HEK293 (cell line): Measurements from ENCODE around the gene TCF12.

Experiments
- ZBTB7A ChIP-seq: fragments of 450-650 bp; formaldehyde crosslinking; IDR thresholded peaks from 2 replicates; pipeline ENCODE4 v1.5.1; 2016; ENCODE audit warnings: low read depth, missing biosample characterization, missing genetic modification characterization
- ZNF157 ChIP-seq: fragments of 450-650 bp; formaldehyde crosslinking; IDR thresholded peaks from 2 replicates; pipeline ENCODE4 v1.5.1; 2016; ENCODE audit warnings: missing biosample characterization, missing genetic modification characterization
- ZNF202 ChIP-seq: fragments of 450-650 bp; formaldehyde crosslinking; IDR thresholded peaks from 2 replicates; pipeline ENCODE4 v1.5.1; 2016; ENCODE audit warnings: missing biosample characterization, missing genetic modification characterization, borderline replicate concordance
- ZNF670 ChIP-seq: fragments of 450-650 bp; formaldehyde crosslinking; IDR thresholded peaks from 2 replicates; pipeline ENCODE4 v1.5.1; 2016; ENCODE audit warnings: missing biosample characterization, missing genetic modification characterization, low read depth
- TF ChIP-seq, protein P1 (sequence below): fragments of 450-650 bp; formaldehyde crosslinking; IDR thresholded peaks from 2 replicates; pipeline ENCODE4 v1.5.1; 2017; ENCODE audit warnings: missing biosample characterization, mild to moderate bottlenecking, missing genetic modification characterization, moderate library complexity
- TF ChIP-seq, protein P2 (sequence below): fragments of 450-650 bp; formaldehyde crosslinking; IDR thresholded peaks from 2 replicates; pipeline ENCODE4 v1.5.1; 2016; ENCODE audit warnings: missing biosample characterization, missing genetic modification characterization
- TF ChIP-seq, protein P3 (sequence below): fragments of 450-650 bp; formaldehyde crosslinking; conservative IDR thresholded peaks from 2 replicates; pipeline ENCODE4 v1.5.1; 2016; ENCODE audit warnings: low read depth, missing biosample characterization, missing genetic modification characterization
- TF ChIP-seq, protein P4 (sequence below): fragments of 450-650 bp; formaldehyde crosslinking; IDR thresholded peaks from 2 replicates; pipeline ENCODE4 v1.5.1; 2016; ENCODE audit warnings: missing biosample characterization, missing genetic modification characterization, low read depth

DNA sequence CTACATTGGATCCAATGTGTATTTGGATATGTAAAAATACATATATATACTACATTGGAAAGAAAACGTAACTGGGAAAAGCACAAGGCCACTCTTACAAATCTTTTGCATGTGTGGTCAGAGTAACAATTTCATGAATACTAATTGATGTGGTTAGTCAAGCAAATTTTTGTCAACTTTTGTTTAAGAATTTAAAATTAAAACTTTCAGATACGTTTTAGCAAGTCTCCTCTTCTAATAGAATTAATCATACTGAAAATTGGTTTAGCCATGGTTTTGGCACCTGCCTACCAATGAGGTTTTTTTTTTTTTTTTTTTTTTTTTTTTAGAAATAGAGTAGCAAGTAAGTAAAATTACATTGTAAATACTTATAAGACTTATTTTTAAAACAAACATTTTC is 304.9 kb downstream of the TCF12 start:
- no peak for TF ChIP-seq ZNF202
- TF ChIP-seq ZNF670 (tag by site-specific recombination): no peak
- TF ChIP-seq, protein P1, sequence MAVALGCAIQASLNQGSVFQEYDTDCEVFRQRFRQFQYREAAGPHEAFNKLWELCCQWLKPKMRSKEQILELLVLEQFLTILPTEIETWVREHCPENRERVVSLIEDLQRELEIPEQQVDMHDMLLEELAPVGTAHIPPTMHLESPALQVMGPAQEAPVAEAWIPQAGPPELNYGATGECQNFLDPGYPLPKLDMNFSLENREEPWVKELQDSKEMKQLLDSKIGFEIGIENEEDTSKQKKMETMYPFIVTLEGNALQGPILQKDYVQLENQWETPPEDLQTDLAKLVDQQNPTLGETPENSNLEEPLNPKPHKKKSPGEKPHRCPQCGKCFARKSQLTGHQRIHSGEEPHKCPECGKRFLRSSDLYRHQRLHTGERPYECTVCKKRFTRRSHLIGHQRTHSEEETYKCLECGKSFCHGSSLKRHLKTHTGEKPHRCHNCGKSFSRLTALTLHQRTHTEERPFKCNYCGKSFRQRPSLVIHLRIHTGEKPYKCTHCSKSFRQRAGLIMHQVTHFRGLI (tag by site-specific recombination): no peak
- TF ChIP-seq, protein P2, sequence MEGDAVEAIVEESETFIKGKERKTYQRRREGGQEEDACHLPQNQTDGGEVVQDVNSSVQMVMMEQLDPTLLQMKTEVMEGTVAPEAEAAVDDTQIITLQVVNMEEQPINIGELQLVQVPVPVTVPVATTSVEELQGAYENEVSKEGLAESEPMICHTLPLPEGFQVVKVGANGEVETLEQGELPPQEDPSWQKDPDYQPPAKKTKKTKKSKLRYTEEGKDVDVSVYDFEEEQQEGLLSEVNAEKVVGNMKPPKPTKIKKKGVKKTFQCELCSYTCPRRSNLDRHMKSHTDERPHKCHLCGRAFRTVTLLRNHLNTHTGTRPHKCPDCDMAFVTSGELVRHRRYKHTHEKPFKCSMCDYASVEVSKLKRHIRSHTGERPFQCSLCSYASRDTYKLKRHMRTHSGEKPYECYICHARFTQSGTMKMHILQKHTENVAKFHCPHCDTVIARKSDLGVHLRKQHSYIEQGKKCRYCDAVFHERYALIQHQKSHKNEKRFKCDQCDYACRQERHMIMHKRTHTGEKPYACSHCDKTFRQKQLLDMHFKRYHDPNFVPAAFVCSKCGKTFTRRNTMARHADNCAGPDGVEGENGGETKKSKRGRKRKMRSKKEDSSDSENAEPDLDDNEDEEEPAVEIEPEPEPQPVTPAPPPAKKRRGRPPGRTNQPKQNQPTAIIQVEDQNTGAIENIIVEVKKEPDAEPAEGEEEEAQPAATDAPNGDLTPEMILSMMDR: no peak
- TF ChIP-seq ZNF157 (tag by site-specific recombination): no peak
- no peak for TF ChIP-seq ZBTB7A (tag by site-specific recombination)
- TF ChIP-seq, protein P3, sequence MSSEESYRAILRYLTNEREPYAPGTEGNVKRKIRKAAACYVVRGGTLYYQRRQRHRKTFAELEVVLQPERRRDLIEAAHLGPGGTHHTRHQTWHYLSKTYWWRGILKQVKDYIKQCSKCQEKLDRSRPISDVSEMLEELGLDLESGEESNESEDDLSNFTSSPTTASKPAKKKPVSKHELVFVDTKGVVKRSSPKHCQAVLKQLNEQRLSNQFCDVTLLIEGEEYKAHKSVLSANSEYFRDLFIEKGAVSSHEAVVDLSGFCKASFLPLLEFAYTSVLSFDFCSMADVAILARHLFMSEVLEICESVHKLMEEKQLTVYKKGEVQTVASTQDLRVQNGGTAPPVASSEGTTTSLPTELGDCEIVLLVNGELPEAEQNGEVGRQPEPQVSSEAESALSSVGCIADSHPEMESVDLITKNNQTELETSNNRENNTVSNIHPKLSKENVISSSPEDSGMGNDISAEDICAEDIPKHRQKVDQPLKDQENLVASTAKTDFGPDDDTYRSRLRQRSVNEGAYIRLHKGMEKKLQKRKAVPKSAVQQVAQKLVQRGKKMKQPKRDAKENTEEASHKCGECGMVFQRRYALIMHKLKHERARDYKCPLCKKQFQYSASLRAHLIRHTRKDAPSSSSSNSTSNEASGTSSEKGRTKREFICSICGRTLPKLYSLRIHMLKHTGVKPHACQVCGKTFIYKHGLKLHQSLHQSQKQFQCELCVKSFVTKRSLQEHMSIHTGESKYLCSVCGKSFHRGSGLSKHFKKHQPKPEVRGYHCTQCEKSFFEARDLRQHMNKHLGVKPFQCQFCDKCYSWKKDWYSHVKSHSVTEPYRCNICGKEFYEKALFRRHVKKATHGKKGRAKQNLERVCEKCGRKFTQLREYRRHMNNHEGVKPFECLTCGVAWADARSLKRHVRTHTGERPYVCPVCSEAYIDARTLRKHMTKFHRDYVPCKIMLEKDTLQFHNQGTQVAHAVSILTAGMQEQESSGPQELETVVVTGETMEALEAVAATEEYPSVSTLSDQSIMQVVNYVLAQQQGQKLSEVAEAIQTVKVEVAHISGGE (tag by site-specific recombination): no peak
- TF ChIP-seq, protein P4, sequence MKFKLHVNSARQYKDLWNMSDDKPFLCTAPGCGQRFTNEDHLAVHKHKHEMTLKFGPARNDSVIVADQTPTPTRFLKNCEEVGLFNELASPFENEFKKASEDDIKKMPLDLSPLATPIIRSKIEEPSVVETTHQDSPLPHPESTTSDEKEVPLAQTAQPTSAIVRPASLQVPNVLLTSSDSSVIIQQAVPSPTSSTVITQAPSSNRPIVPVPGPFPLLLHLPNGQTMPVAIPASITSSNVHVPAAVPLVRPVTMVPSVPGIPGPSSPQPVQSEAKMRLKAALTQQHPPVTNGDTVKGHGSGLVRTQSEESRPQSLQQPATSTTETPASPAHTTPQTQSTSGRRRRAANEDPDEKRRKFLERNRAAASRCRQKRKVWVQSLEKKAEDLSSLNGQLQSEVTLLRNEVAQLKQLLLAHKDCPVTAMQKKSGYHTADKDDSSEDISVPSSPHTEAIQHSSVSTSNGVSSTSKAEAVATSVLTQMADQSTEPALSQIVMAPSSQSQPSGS (tag by site-specific recombination): no peak
